Omental fat pad (tissue), 4 donors: ENCODE results near the gene NUTF2. TPM values are rescaled to one million over a fixed set of nuclear protein-coding genes. Genes with fewer than 3 reads are reported as not detected.

Experiments
- small RNA-seq: library from RNA; depleted of rRNA; stranded (forward); fragments of <200 nt; gene quantifications from one replicate; pipeline ENCODE3, GENCODE V24; 2016
- total RNA-seq, 4 donors: library from RNA; depleted of rRNA; stranded (reverse); fragments of >200 nt; gene quantifications; one replicate each; pipeline ENCODE4 v1.1.0, GENCODE V29; 2016

The NUTF2 gene
- total RNA-seq, 4 donors from 2014 or later: 79.0 to 150 (median 110) TPM

Small RNAs within 50 kb of the gene (small RNA-seq; reads per million reads assigned to genes)
- gene AC040162.2: not detected
- not detected for gene NRN1L

Other genes with a start within 250 kb of the NUTF2 start
- gene CARMIL2, start 201.8 kb upstream of the NUTF2 start, total RNA-seq: 1 to 10 TPM in 3 of 4 donors, under 1 TPM in 1; 0.93 to 7.6 (median 2.4) TPM
- 10 to 100 TPM in 3 of 4 donors, 1 to 10 TPM in 1; 9.5 to 21.3 (median 18.4) TPM for gene ACD, start 186.7 kb upstream of the NUTF2 start, total RNA-seq
- gene PARD6A, start 186.0 kb upstream of the NUTF2 start, total RNA-seq: 10 to 100 TPM in 1 of 4 donors, 1 to 10 TPM in 3; 3.2 to 12.5 (median 4.6) TPM
- gene ENKD1, start 180.2 kb upstream of the NUTF2 start, total RNA-seq: 10 to 100 TPM in 3 of 4 donors, 1 to 10 TPM in 1; 7.7 to 17.8 (median 13.7) TPM
- 1 to 10 TPM; 5.0 to 8.3 (median 7.6) TPM for gene C16orf86, start 180.1 kb upstream of the NUTF2 start, total RNA-seq
- gene GFOD2, start 127.6 kb upstream of the NUTF2 start, total RNA-seq: 10 to 100 TPM; 10.9 to 25.2 (median 20.1) TPM
- gene RANBP10, start 40.4 kb upstream of the NUTF2 start, total RNA-seq: 1 to 10 TPM; 6.0 to 9.8 (median 8.3) TPM
- gene TSNAXIP1, start 40.0 kb upstream of the NUTF2 start, total RNA-seq: 1 to 10 TPM in 2 of 4 donors, under 1 TPM in 2; 0.60 to 1.9 (median 1.1) TPM
- gene THAP11, start 4.6 kb upstream of the NUTF2 start, total RNA-seq: 10 to 100 TPM; 37.4 to 61.6 (median 48.3) TPM
- 100 to 1,000 TPM in 1 of 4 donors, 10 to 100 TPM in 3; 22.9 to 135 (median 37.8) TPM for gene CENPT, start 760 bp downstream of the NUTF2 start, total RNA-seq
- gene EDC4, start 26.1 kb downstream of the NUTF2 start, total RNA-seq: 10 to 100 TPM; 27.3 to 92.2 (median 43.0) TPM
- gene NRN1L, start 38.0 kb downstream of the NUTF2 start, total RNA-seq: 1 to 10 TPM in 2 of 4 donors, not detected in 2; 3.0 to 5.5 TPM
- gene PSKH1, start 46.3 kb downstream of the NUTF2 start, total RNA-seq: 10 to 100 TPM; 16.1 to 24.6 (median 19.9) TPM
- gene CTRL, start 84.9 kb downstream of the NUTF2 start, total RNA-seq: 1 to 10 TPM in 3 of 4 donors, under 1 TPM in 1; 0.65 to 5.0 (median 2.3) TPM
- gene PSMB10, start 89.9 kb downstream of the NUTF2 start, total RNA-seq: 10 to 100 TPM; 29.9 to 53.0 (median 45.3) TPM
- 10 to 100 TPM in 3 of 4 donors, 1 to 10 TPM in 1; 7.7 to 52.2 (median 13.0) TPM for gene LCAT, start 97.2 kb downstream of the NUTF2 start, total RNA-seq
- 10 to 100 TPM; 39.4 to 92.2 (median 70.8) TPM for gene SLC12A4, start 121.7 kb downstream of the NUTF2 start, total RNA-seq
- under 1 TPM in 2 of 4 donors, not detected in 2; 0.24 to 0.63 TPM for gene DPEP3, start 133.6 kb downstream of the NUTF2 start, total RNA-seq
- gene DPEP2, start 152.6 kb downstream of the NUTF2 start, total RNA-seq: 1 to 10 TPM; 4.0 to 8.7 (median 4.8) TPM
- not detected for gene DPEP2NB, start 169.0 kb downstream of the NUTF2 start, total RNA-seq
- gene DDX28, start 176.3 kb downstream of the NUTF2 start, total RNA-seq: 10 to 100 TPM in 1 of 4 donors, 1 to 10 TPM in 3; 6.4 to 13.5 (median 6.8) TPM
- 10 to 100 TPM in 2 of 4 donors, 1 to 10 TPM in 2; 6.7 to 17.9 (median 10.2) TPM for gene DUS2, start 176.4 kb downstream of the NUTF2 start, total RNA-seq
- 10 to 100 TPM; 39.5 to 54.5 (median 45.6) TPM for gene NFATC3, start 238.4 kb downstream of the NUTF2 start, total RNA-seq